HEK293T (cell line): Measurements from ENCODE around the gene FAM72D.
"Not testable (repeated sequence)": the region's sequence is repeated elsewhere in the genome, so short reads cannot be mapped to it uniquely, and the experiment has no call there.

Source experiments
- ARNT ChIP-seq: fragments of 450-650 bp; IDR thresholded peaks from 2 replicates; pipeline ENCODE4 v1.6.1; 2017; ENCODE audit warnings: mild to moderate bottlenecking
- BHLHE40 ChIP-seq: fragments of 450-650 bp; IDR thresholded peaks from 2 replicates; pipeline ENCODE4 v1.6.1; 2016; ENCODE audit warnings: mild to moderate bottlenecking, moderate library complexity, borderline replicate concordance
- FOXA1 ChIP-seq: fragments of 450-650 bp; IDR thresholded peaks from 2 replicates; pipeline ENCODE4 v1.6.1; 2016; ENCODE audit warnings: mild to moderate bottlenecking
- FOXK2 ChIP-seq: fragments of 450-650 bp; IDR thresholded peaks from 2 replicates; pipeline ENCODE4 v1.6.1; 2016; ENCODE audit warnings: mild to moderate bottlenecking
- FOXM1 ChIP-seq: fragments of 450-650 bp; IDR thresholded peaks from 2 replicates; pipeline ENCODE4 v1.6.1; 2017; ENCODE audit warnings: mild to moderate bottlenecking, borderline replicate concordance
- HDGF ChIP-seq: fragments of 450-650 bp; IDR thresholded peaks from 2 replicates; pipeline ENCODE4 v1.6.1; 2017; ENCODE audit warnings: antibody characterized with exemption, borderline replicate concordance
- L3MBTL2 ChIP-seq: fragments of 450-650 bp; conservative IDR thresholded peaks from 2 replicates; pipeline ENCODE4 v1.6.1; 2016; ENCODE audit warnings: mild to moderate bottlenecking
- SP1 ChIP-seq: fragments of 450-650 bp; IDR thresholded peaks from 2 replicates; pipeline ENCODE4 v1.6.1; 2017
- SUZ12 ChIP-seq: fragments of 450-650 bp; IDR thresholded peaks from 2 replicates; pipeline ENCODE4 v1.6.1; 2016; ENCODE audit warnings: mild to moderate bottlenecking
- TARDBP ChIP-seq: fragments of 450-650 bp; IDR thresholded peaks from 2 replicates; pipeline ENCODE4 v1.6.1; 2016
- ZNF384 ChIP-seq: fragments of 450-650 bp; IDR thresholded peaks from 2 replicates; pipeline ENCODE4 v1.6.1; 2016

- TF ChIP-seq ZNF384, BHLHE40, L3MBTL2, SUZ12, FOXK2, SP1, FOXM1, FOXA1, ARNT, TARDBP, HDGF: not testable (repeated sequence)
Measured at GRCh38 chr1:145071569-145071968, 24.2 kb upstream of the FAM72D start.
